GM19351 (cell line): ENCODE results near the gene ANKRD31.

Source experiments
- ATAC-seq: cut with Tn5 transposase; IDR thresholded peaks from one replicate; pipeline ENCODE4 v1.9.1; 2021; ENCODE audit warnings: mild to moderate bottlenecking, moderate library complexity; ENCODE audit not compliant: unreplicated experiment

The ANKRD31 gene

GRCh38 chr5:75044406-75044805 is 192.3 kb downstream of the ANKRD31 start:
- no peak for ATAC-seq

- ATAC-seq: no peak
These were observed 192.9 kb downstream of the ANKRD31 start for GRCh38 chr5:75043633-75044264.

- no peak for ATAC-seq
These were observed 194.2 kb downstream of the ANKRD31 start for GRCh38 chr5:75042522-75042921.

DNA sequence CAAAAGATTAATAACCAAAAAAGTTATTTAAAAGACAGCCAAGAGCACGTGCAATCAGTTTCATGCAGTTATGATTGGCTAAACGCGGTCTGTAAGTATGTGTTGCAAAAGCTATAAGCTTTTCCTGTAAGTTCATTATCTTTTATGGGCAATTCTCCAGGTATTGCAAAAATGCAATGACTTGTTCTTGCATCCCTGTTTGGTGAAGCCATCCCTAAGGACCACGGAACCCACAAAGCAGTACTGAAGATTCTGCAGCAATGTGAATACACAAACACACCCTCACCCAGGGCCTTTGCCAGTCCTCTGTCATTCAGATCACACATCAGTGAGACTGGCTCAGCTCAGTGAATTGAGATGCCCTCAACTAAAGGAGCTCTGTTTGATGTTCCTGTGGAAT is 195.7 kb downstream of the ANKRD31 start:
- no peak for ATAC-seq

DNA sequence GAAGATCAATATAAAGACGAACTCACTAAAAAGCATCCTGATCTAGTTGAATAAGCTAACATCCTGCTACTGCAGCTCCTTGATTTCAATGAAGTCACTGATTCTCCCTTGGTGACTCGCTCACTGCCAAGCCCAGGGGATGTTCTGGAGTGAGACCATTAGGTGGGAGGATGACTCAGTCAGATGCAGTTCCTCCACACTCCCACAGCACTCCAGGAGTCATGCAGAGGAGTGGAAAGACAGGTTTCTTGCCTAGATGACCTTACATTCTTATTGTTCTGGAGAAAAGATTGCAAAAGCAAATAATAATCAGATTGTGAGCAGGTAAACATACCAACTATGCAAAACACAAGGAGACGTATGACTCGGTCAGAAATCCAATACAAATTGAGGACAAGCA is 199.6 kb downstream of the ANKRD31 start:
- ATAC-seq: no peak

GRCh38 chr5:75034137-75034739 is 202.4 kb downstream of the ANKRD31 start:
- ATAC-seq: no peak

- ATAC-seq: no peak
These were observed 205.3 kb downstream of the ANKRD31 start for GRCh38 chr5:75031366-75031765.

- no peak for ATAC-seq
These were observed 208.6 kb downstream of the ANKRD31 start for GRCh38 chr5:75028090-75028489.

GRCh38 chr5:75023368-75024159 is 213.1 kb downstream of the ANKRD31 start:
- no peak for ATAC-seq

DNA sequence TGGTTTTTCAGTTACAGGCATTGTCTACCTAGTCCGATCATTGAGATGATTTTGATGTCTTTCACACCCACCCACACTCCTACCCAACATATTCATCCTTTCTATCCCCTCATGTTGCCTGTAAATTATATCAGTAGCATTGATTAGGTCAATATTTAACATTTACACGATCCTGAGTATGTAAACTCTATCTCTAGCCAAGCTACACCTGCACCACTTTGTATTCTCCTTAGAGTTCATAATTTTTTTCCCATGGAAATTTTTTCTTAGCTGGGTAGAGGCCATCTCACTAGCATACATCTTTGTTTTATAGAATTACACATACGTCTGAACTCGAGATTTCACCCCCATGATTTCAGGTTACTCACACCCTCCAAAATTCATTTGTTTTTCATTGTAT is 214.9 kb downstream of the ANKRD31 start:
- no peak for ATAC-seq

DNA sequence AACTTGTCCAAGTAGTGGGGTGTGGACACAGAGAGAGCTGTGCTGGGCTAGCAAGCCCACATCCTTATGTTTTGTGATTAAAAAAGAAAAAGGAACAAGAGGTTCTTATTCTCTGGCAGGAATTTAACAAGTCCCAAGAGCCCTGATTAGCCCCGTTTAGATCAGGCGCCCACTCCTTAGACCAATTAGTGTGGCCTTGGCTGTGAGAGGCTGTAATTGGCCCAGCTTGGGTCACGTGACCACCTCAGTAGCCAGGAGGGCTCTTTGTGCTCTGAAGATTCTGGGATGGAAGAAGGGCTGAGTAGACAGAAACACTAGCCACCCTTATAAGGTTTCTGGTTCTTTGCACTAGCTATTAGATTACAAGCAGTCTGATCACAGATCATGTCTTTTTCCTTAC is 215.5 kb downstream of the ANKRD31 start:
- ATAC-seq: no peak

DNA sequence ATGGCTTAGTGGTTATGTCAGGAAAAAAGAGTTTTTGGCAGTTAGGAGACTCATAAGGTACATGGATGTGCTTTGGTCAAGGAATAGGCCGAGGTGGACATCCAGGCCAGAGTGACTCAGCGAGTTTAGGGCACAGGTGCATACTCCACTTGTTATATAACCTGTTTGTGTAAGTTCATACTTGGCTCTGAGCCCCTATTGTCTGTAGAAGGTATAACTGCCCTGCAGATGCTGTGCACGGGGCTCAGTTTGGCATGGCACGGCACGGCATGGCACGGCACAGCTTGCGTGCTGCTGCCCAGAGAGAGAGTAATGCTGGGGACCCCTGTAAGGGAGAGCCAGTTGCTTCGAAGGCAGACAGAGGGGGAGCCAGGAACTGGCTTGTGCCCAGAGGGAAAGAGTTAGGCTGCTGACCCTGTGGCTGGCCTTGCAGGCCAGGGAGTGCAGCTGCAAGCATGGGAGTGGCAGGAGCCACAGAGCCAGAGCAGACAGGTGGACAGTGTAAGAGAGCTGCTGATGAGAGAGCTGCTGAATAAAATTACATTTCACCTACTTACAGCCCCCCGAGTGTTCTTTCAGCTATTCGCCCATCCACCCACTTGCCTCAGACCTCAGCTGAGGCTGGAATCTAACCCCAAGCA is 216.5 kb downstream of the ANKRD31 start:
- no peak for ATAC-seq

GRCh38 chr5:75018805-75019587 is 217.7 kb downstream of the ANKRD31 start:
- ATAC-seq: no peak
